HG03565 (cell line): ENCODE measurements around the gene VPS4B.

Experiments used
- ATAC-seq: cut with Tn5 transposase; IDR thresholded peaks from one replicate; pipeline ENCODE4 v1.9.1; 2021; ENCODE audit warnings: mild to moderate bottlenecking, moderate library complexity; ENCODE audit not compliant: unreplicated experiment

Gene VPS4B

DNA sequence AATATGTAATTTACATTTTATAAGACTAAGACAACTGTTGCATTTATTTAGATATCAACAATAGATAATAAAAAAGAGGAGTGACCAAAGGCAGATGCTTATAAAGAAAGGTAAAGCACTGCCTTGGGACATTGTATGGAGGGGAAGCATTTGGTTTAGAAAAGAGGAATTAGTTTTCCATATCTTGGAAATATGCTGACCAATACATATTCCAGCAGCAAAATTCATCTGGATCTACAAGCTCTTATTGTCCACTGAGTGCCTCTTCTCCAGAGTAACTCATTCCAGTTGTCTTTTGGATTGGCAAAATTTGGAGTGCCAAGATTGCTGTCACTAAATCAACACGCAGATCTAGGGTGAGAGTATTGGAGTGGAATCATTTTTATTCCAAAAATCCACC lies 8.9 kb upstream of the VPS4B start:
- ATAC-seq: no peak

DNA sequence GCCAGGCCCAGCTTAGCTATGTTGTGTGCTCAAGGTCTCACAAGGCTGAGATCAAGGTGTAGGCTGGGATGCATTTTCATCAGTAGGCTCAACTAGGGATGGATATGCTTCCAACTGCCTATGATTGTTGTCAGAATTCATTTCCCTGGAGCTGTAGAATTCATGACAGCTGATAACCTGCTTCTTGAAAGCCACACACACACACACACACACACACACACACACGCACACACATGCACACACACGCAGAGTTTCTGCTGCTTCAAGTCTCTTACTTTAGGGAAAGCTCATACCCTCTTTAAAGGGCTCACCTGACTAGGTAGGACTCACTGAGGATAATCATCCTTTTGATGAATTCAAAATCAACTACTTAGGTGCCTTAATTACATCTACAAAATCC lies 8.2 kb upstream of the VPS4B start:
- no peak for ATAC-seq

DNA sequence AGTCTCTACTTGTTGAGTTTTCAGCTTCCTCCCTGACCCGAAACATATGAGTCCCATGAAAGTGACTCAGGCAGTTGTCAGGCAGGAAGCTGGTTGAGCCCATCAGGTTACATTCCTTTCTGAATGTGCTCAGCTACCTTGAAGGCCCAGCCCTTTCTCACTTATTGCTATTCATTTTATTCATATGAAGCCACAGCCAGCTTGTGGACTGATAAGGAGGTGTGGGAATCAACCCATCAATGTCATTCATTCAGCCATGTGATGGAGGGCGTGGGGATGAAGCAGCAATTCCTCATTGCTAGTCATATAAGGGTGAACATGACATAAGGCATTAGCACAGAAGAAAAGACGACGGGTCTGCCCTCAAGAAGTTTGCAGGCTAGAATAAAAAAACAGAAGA lies 5.3 kb upstream of the VPS4B start:
- ATAC-seq: no peak

DNA sequence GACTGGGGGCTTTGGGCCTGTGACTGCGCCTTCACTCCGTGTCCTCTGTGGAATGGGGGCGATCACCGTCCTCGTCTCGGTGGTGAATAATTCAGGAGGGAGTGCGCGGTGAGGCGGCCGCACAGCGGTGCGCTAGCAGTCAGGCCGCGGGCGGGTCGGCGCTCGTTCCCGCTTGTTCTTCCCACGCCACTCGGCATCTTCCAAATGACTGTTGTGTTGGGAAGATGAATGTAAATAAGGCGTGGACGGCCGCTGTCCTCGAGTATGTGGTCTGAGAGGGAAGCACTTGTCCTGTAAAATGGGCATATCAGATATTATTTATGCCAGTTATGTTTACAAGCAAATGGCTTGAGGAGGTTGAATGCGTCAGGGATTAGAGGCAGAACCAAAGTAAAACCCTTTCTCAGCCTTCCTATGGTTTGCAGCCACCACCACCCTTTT lies 608 bp upstream of the VPS4B start:
- peak; percentile 12 for ATAC-seq

DNA sequence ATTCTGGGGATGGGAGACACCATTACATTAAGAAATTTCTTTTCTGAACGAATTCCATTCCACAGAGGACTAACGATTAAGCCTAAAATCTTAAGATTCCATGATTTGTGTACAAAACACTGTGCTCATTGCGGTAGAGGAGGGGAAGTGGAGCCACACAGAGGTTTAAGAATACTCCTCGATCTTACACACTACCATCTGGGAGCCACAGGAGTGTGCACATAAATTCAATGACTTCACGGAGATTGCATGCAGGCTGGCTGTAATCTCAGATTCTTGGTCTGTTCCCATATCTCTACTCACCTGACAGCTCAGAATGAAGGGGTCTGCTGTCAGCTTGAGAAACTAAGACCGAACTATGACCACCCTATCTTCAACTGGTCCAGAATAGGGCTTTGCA lies 762 bp downstream of the VPS4B start:
- no peak for ATAC-seq

DNA sequence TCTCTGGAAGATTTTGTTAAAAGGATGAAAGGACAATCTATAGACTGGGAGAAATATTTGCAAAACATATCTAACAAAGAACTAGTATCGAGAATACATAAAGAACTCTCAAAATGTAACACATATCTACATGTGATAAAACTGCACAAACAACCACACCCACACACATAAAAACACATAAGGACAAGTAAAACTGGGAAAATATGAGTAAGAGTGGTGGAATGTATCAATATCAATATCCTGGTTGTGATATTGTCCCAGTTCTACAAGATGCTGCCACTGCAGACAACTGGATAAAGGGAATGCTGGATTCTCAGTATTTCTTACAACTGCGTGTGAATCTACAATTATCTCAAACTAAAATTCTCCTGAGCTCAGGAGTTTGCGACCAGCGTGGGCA lies 9.3 kb downstream of the VPS4B start:
- no peak for ATAC-seq

DNA sequence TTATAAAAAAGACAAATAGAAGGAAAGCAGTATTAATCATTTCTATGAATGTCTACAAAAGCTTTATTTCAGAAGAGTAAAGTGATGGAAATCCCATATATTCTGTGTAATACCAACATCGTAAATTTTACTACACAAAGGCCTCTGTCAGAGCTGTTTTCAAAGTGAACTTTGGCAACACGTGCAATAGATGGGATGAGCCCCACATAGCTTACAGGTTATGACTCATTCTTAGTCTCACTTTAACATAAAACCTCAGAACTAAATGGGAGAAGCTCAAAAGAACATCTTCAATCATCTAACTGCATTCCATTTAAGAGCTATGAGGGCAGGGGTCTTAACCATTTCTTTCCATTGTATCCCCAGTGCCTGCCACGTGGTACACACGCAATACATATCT lies 11.5 kb downstream of the VPS4B start:
- ATAC-seq: no peak

DNA sequence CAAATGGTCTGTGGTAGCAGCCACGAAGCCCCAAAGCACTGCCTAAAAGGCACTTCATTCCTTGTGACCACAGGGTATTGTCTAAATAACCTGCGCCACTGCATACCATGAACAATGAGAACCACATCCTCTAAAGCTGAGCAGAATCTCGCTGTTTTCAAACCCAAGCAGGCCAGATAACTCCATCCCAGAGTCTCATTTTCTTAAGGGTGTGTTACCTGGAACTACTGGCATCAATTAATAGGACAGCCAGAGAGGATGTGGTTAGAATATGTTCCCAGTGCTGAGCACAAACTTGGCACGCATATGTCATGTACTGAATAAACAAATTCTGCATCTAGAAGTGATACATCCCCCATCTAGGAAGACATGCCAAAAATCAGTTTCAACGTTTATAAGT lies 13.0 kb downstream of the VPS4B start:
- no peak for ATAC-seq

DNA sequence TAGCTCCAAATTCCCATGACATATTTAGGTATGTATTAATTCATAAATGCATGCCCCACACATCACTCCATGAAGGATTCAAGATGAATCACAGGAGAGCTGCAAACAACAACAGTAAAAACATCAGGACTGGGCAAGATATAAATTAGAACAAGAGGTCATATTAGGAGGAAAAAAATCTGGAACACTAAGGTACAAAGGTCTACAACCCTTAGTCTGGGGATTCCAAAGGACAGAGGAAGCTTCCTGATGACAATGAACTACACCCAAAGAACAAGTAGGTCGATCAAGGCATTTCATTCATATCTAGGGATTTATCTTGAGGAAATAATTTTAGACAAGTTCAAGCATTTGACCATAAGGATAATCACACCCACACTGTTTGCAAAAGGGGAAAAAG lies 14.5 kb downstream of the VPS4B start:
- no peak for ATAC-seq

DNA sequence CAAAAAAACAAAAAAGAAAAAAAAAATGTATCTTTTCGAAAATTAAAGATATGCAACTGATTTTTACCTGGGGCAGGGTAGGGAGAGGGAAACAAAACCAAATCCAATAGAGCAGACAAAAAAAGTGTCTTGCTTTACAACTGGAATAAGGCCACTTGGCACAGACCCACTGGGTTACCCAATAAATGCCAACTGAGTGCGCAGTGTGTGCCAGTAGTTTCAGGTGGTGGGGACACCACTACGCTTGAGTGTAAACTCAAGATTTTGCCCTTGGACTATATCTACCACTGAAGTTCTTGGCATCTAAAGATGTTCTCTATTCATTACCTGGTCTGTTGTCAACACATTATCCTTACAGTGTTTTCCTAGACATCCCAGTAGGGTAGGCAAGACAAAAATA lies 16.3 kb downstream of the VPS4B start:
- ATAC-seq: no peak

DNA sequence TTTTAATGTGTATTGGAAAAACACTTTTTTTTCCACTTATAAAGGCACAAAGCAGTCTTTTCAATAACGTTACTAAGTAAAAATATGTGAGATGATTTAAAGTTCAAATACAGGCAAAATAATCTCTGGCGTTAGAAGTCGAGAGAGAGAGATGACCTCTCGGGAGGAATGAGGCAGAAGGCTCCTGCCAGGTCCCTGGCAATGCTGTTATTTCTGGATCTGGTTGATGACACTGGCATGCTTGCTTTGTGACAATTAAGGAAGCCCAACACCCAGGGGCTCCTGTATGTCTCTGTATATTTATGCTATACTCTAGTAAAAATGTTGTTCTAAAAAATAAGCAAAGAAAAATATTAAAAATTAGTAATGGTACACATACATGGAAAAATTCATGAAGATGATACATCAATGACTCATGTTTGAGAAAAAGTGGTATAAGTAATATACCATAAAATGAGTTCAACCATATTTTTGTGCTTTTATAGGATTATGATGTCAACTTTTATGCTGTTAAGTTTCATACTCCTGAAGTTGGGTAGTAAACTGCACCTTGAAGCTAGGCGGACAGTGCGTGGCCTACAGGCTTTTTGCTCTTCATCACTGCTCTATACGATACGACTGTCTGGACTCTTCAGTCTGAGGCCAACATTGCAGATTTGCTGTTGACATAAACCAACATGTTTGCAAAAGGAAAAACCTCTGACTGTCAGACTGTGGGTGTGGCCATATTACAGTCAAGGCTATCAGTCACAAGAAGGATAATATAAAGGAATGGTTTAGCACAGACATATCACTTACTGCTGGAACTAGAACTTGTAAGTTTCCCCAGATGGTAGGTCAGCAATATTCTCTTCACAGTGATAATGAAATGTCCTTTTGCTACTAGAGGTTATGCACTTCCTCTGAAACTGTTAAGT lies 19.8 kb downstream of the VPS4B start:
- ATAC-seq: no peak

DNA sequence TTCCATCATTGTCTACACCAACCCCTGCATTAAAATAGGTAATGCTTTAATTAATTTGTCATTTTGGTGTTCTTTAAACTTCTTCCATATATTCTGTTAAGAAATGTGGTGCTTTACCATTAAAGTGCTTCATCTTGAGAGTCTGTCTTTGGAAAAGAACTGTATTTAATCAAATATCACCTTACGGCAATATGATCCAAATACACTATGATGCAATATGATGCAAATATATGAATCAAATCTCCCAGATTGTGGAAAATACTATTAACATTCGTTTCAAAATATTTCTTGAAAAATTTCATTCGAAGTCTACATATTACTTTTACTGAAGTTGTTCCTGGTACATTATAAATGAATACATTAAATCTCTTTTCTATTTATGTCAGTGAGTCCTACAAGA lies 23.0 kb downstream of the VPS4B start:
- no peak for ATAC-seq

DNA sequence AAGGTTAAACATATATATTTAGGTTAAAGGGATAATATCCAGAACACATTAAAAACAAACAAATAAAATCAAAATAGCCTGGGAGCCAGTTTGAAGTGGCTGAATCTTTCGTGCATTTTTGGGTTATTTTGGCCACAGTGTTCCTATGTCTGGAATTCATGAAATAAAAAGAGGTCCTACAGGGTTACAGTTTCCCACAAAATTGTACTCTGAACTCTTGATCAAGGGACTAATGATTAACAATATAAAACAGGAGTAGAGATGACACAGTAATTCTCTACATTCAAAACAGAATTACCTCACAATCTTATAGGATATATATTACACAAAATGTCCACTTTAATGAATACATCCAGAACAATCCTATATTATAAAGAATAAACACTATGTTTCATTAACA lies 24.9 kb downstream of the VPS4B start:
- ATAC-seq: no peak

DNA sequence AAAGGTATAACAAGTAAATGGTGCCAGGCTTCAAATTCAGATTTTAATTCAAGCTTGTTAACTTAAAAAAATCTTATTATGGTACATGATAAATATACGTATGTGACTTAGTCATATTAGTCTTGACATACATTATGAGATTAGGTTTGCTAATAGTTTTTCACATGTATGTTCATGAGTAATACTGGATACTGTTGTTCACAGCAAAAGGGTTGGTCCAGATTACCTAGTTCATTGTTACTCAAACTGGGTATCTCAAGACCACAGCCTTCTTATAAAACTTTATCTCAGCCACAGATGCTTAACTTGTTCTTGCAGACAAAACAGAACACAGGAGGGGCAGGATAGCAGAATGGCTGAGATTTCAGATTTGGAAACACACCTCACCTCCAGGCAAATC lies 26.8 kb downstream of the VPS4B start:
- no peak for ATAC-seq

DNA sequence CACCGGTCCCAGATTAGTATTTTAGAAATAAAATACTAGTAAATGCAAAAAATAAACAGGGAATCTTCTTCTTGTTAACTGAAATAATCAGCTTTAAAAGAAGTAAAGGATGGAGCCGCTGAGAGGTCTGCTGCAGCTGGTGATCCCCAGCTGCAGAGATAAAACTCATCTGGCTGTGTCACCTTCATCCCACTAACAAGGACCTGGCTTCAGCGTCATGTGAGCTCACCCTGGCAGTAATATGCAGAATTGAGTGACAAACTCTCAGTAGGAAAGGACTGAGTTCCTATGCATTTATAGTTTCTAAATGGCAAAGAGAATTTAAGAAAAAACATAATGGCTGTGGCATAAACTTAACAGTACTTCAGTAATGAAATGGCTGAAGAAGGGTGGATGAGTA lies 27.3 kb downstream of the VPS4B start:
- no peak for ATAC-seq

DNA sequence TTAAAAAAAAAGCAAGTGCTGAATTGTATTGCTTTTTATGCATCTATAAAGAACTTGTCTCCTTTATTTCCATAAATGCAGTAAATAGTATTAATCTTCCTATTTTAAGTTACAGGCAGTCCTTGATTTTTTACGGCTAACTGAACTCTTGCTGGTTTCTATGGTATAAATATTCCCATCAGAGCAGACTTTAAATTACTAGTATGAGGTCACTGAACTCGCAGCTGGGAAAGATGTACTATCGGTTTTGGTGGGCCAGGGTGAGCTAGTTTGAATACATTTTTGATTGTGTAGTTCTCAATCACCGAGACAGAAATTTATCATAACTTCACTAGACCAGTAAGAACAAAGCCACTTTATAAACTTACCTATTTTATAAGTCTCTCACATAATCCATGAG lies 34.4 kb downstream of the VPS4B start:
- no peak for ATAC-seq

DNA sequence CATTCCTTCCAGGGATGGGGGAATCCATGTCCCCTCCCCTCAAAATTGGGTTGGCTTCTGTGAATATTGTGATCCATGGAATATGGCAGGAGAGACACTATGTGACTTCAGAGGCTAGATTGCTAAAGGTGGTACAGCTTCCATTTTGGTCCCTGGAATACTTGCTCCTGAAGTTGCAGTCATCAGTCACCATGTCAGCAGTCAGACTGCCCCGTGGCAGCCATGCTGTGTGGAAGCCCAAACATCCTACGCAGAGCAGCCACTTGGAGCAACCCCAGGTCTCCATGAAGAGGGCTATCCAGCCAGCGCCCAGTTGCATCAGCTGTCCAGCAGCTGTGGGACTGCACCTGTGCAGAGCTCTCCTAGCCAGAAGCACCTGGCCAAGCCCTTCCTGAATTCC lies 39.4 kb downstream of the VPS4B start:
- no peak for ATAC-seq

DNA sequence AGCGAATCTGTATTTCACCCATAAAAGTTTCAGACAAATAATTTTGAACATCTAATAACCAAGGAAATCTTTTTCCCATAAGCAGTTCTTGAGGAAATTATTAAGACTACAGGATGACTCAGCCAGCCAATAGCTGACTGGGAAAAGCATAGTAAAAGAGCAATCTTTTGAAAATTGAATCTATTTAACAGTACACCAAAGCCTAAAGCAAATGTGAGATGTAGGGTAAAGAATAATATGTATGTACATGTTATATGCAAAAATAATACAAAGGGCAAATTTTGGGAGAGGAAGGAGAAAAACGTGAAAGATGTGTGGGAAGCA lies 42.7 kb downstream of the VPS4B start:
- no peak for ATAC-seq

DNA sequence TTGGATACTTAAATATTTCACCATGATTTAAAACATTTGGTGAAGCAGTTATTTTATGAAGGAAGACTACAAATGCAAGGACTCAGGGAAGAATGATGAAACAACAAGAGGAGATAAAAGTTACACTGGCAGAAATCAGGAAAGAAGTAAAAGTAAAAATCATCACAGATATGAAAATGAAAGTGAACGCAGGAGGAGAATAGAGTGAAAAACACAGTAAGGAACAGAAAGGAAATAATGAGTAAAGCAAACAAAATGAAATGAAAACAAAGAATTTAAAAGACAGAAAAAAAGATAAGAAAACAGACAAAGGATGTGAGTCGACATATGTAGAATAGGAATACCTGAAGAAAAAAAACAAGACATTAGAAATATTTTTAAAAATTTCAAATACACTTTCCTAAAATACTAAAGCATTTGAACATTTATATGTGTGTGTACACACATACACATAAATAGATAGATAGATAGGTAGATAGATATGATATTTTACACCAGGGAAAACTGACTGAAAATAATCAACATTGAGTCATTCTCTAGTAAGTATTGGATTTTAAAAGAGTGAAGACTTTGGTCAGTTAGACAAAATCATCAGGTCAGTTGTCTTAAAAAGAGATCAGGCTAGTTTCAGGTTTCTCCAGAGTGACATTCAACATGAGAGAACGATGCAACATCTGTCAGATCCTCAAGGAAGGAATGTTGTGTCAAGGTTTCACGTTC lies 43.2 kb downstream of the VPS4B start:
- no peak for ATAC-seq

DNA sequence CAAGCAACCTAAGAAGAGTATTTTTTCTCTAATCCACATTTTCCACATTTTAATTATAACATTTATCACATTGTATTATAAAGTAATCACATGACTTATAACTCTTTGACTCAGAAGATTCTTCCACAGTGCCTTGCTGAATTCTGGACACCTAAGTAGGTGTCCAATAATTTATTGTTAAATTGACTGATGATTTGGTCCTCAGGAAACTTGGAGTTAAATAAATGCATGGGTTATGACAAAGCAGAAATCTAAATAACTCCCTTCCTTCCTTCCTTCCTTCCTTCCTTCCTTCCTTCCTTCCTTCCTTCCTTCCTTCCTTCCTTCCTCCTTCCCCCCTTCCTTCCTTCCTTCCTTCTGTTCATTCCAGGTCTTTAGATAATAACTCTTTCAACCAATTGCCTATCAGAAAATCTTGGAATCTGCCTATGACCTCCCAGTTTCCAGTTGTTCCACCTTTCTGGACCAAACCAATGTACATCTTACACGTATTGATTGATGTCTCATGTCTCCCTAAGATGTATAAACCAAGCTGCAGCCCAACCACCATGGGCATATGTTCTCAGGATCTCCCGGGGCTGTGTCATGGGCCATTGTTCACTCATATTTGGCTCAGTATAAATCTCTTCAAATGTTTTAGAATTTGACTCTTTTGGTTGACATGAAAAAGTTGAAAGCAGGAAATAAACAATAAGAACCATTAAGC lies 44.8 kb downstream of the VPS4B start:
- no peak for ATAC-seq

DNA sequence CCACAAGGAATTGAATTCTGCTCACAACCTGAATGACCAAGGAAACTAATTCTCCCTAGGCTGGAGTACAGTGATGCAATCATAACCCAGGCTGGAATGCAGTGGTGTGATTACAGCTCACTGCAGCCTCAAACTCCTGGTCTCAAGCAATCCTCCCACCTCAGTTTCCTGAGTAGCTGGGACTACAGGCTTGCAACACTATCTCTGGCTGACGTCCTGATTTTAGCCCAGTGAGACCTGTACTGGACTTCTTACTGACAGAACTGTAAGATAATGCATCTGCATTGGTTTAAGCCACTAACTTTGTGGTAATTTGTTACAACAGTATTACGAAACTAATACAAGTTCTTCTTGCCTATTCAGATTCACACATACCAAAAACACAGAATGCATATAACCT lies 45.7 kb downstream of the VPS4B start:
- no peak for ATAC-seq

DNA sequence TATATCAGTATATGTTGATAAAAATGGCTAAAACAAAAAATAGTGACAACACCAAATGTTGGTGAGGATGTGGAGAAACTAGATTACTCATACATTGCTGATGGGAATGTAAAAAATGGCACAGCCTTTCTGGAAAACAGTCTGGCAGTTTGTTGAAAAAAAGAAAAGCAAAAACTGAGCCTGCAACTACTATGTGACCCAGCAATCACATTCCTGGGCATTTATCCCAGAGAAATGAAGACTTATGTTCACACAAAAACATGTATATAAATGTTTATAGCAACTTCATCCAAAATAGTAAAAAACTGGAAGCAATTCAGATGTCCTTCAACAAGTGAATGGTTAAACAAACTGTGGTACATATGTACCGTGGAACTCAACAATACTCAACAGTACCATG lies 47.7 kb downstream of the VPS4B start:
- ATAC-seq: no peak
